CD14-positive monocyte (primary cell): Measurements from ENCODE around the gene TAC3. TPM values are rescaled to one million over a fixed set of nuclear protein-coding genes. Genes with fewer than 3 reads are reported as not detected.

ENCODE experiments used
- DNase-seq, 3 donors: peaks; one replicate each; pipeline ENCODE4 v3.0.0-alpha.2; 2011 to 2022
- H2AFZ ChIP-seq: 2 replicates; pipeline ENCODE4 v1.6.0; 2012; ENCODE audit warnings: mild to moderate bottlenecking, low read depth, low read length, inconsistent platforms; ENCODE audit not compliant: insufficient read depth, poor library complexity, severe bottlenecking
- H3K27ac ChIP-seq, 2 donors: 1 replicate in 1 of 2; 2 replicates in 1 of 2; pipeline ENCODE4 v1.5.1; 2012 to 2013; ENCODE audit warnings: low read length in 2 of 2, control low read depth in 1 of 2, inconsistent platforms in 1 of 2, low read depth in 1 of 2, mild to moderate bottlenecking in 1 of 2
- H3K27me3 ChIP-seq, 2 donors: one replicate each; pipeline versions ENCODE4 v1.6.0 to v1.6.1; 2011 to 2013; ENCODE audit warnings: low read length in 2 of 2; ENCODE audit not compliant: control insufficient read depth in 2 of 2, insufficient read depth in 2 of 2
- H3K36me3 ChIP-seq, 2 donors: replicated peaks in 1 of 2; 1 replicate in 1 of 2; 2 replicates in 1 of 2; pipeline versions ENCODE4 v1.5.1 to v1.6.1; 2012 to 2013; ENCODE audit warnings: low read length in 2 of 2, control low read depth in 1 of 2, inconsistent platforms in 1 of 2, mild to moderate bottlenecking in 1 of 2; ENCODE audit not compliant: insufficient read depth in 2 of 2, control insufficient read depth in 1 of 2
- H3K4me1 ChIP-seq, 2 donors: 1 replicate in 1 of 2; 2 replicates in 1 of 2; pipeline versions ENCODE4 v1.5.1 to v1.6.1; 2012 to 2013; ENCODE audit warnings: low read length in 2 of 2, control low read depth in 1 of 2, inconsistent platforms in 1 of 2, mild to moderate bottlenecking in 1 of 2, moderate library complexity in 1 of 2; ENCODE audit not compliant: insufficient read depth in 2 of 2, control insufficient read depth in 1 of 2
- H3K4me2 ChIP-seq: replicated peaks from 2 replicates; pipeline ENCODE3; 2012; ENCODE audit warnings: low read length, moderate library complexity, mild to moderate bottlenecking; ENCODE audit not compliant: poor library complexity, severe bottlenecking; ENCODE audit errors: extremely low read depth
- H3K4me3 ChIP-seq, 3 experiments: fragments of 200-600 bp in 1 of 3; sonication (generic) in 1 of 3; replicated peaks in 1 of 3; 1 replicate in 2 of 3; 2 replicates in 1 of 3; pipeline ENCODE4 v1.5.1; 2011 to 2013; ENCODE audit warnings: low read length in 3 of 3, mild to moderate bottlenecking in 3 of 3, control low read depth in 2 of 3, low read depth in 2 of 3, inconsistent platforms in 1 of 3, moderate library complexity in 1 of 3
- H3K79me2 ChIP-seq: 2 replicates; pipeline ENCODE4 v1.6.0; 2012; ENCODE audit warnings: mild to moderate bottlenecking, control low read depth, inconsistent platforms, low read length, moderate library complexity; ENCODE audit not compliant: insufficient read depth
- H3K9ac ChIP-seq: 2 replicates; pipeline ENCODE4 v1.6.0; 2017; ENCODE audit warnings: low read length, mild to moderate bottlenecking; ENCODE audit not compliant: insufficient read depth, poor library complexity, severe bottlenecking
- H3K9me3 ChIP-seq, 2 donors: replicated peaks in 1 of 2; 1 replicate in 1 of 2; 2 replicates in 1 of 2; pipeline versions ENCODE4 v1.5.1 to v1.6.1; 2012 to 2013; ENCODE audit warnings: low read length in 2 of 2, control low read depth in 1 of 2; ENCODE audit not compliant: control insufficient read depth in 1 of 2, insufficient read depth in 1 of 2
- H4K20me1 ChIP-seq: 2 replicates; pipeline ENCODE4 v1.6.0; 2012; ENCODE audit warnings: mild to moderate bottlenecking, low read length, control low read depth, moderate library complexity; ENCODE audit not compliant: insufficient read depth
- H3K27ac Mint-ChIP-seq, 7 donors: one replicate each; pipeline ENCODE4 v1.8.0; 2020; ENCODE audit warnings: mild to moderate bottlenecking in 7 of 7, mixed read lengths in 7 of 7, moderate library complexity in 6 of 7, inconsistent platforms in 2 of 7
- H3K27me3 Mint-ChIP-seq, 3 donors: one replicate each; pipeline ENCODE4 v1.8.0; 2021 to 2022; ENCODE audit warnings: low read depth in 3 of 3, mild to moderate bottlenecking in 3 of 3, mixed read lengths in 3 of 3, moderate library complexity in 3 of 3, inconsistent platforms in 1 of 3
- H3K36me3 Mint-ChIP-seq, 2 donors: one replicate each; pipeline ENCODE4 v1.8.0; 2020; ENCODE audit warnings: mixed read lengths in 2 of 2, inconsistent platforms in 1 of 2, mild to moderate bottlenecking in 1 of 2
- H3K4me1 Mint-ChIP-seq: one replicate; pipeline ENCODE4 v1.8.0; 2020; ENCODE audit warnings: mild to moderate bottlenecking, mixed read lengths
- H3K4me3 Mint-ChIP-seq, 2 donors: one replicate each; pipeline ENCODE4 v1.8.0; 2020; ENCODE audit warnings: mild to moderate bottlenecking in 2 of 2, mixed read lengths in 2 of 2, moderate library complexity in 1 of 2
- H3K9me3 Mint-ChIP-seq, 7 donors: one replicate each; pipeline ENCODE4 v1.8.0; 2020 to 2022; ENCODE audit warnings: mixed read lengths in 7 of 7, mild to moderate bottlenecking in 6 of 7, moderate library complexity in 6 of 7, inconsistent platforms in 2 of 7
- WGBS: methylation state at CpG from one replicate; pipeline ENCODE4 v1.1.5; 2013; ENCODE audit warnings: missing lambda C conversion rate; ENCODE audit not compliant: insufficient coverage; 5-methylcytosine and 5-hydroxymethylcytosine counted together
- intact Hi-C, 2 donors: fragments of 100-400 bp; cut with micrococcal nuclease; formaldehyde crosslinking; loops; one replicate each; pipeline versions ENCODE4 v1.15.0 to v1.15.1; 2023
- polyA plus RNA-seq, 3 donors: library from polyadenylated mRNA; depleted of rRNA in 1 of 3; unstranded in 2 of 3; stranded (reverse) in 1 of 3; fragments of 300-500 nt in 2 of 3; fragments of >200 nt in 1 of 3; fragmentation: Illumina TruSeq in 2 of 3; gene quantifications; 1 replicate in 2 of 3; 2 replicates in 1 of 3; pipeline ENCODE4 v1.2.3, GENCODE V29; 2012 to 2021
- TF ChIP-seq, protein P1 (sequence below): fragments of 200-600 bp; IDR thresholded peaks from one replicate; pipeline ENCODE4 v1.8.0; 2022; ENCODE audit warnings: antibody characterized with exemption, mild to moderate bottlenecking

The TAC3 gene
- polyA plus RNA-seq, 3 donors: 0.15 TPM; not detected in 2

DNA sequence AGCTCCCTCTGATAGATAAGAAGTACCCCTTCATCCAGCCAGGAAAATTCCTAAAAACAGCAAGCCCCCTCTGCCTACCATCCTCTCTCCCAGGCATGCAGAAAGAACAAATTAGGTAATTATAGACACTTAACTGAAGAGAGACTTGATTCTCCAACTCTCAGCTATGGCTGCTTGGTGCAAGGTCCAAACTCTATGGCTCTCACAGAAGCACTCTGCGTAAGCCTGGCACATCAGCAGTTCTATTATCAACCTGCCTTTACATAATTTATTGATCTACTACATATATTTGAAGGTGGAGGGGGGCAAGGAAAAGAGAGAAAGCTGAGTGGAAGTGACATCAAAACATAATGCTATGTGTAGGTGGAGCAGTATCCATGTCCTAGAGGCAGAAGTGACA lies 34.7 kb upstream of the TAC3 start:
- TF ChIP-seq, protein P1, sequence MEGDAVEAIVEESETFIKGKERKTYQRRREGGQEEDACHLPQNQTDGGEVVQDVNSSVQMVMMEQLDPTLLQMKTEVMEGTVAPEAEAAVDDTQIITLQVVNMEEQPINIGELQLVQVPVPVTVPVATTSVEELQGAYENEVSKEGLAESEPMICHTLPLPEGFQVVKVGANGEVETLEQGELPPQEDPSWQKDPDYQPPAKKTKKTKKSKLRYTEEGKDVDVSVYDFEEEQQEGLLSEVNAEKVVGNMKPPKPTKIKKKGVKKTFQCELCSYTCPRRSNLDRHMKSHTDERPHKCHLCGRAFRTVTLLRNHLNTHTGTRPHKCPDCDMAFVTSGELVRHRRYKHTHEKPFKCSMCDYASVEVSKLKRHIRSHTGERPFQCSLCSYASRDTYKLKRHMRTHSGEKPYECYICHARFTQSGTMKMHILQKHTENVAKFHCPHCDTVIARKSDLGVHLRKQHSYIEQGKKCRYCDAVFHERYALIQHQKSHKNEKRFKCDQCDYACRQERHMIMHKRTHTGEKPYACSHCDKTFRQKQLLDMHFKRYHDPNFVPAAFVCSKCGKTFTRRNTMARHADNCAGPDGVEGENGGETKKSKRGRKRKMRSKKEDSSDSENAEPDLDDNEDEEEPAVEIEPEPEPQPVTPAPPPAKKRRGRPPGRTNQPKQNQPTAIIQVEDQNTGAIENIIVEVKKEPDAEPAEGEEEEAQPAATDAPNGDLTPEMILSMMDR: no peak
- DNase-seq: no peak

DNA sequence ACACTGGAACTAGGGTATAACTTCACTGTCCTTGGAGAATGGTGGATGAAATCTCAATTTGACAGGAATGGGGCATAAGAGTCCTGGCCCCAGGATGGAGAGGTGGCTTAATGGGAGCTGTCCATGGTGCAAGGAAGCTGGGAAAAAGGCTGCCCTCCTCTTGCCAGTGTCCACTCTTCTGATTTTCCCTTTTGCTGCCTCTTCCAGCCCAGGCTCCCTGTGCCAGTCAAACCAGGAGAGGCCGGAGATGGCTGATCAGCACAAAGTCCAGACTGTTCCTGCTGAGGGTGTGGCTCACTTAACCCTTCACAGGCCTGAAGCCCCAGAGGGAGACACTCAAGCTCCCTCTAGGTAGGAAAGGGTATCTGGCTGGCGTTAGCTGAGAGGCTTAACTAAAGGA lies 33.6 kb upstream of the TAC3 start, which contains the start of gene MYO1A:
Gene MYO1A (minus strand): TSS at position 240 of the 400 bp plus-strand sequence. CDS start 1,806 bp downstream, outside the sequence.
- H3K4me3 Mint-ChIP-seq: peak within 1 kb of the TSS in 1 of 2 donors; percentile 60
- H4K20me1 ChIP-seq: no peaks in the 10 kb centered on the region
- no peaks in the 10 kb centered on the region for H3K36me3 Mint-ChIP-seq
- 100% methylated on average over 1 of the region's 2 CpGs for WGBS
- peaks cover 0 to 3% (median 0%) of the 10 kb centered on the region in 7 donors for H3K9me3 Mint-ChIP-seq
- H3K27ac Mint-ChIP-seq: peak within 1 kb of the TSS in 6 of 7 donors; percentile 37 to 93 (median 68)
- no peak for DNase-seq
- peaks cover 60% of the 10 kb centered on the region for H3K4me1 Mint-ChIP-seq
- H3K27ac ChIP-seq: peak within 1 kb of the TSS; percentile 3 to 85
- H2AFZ ChIP-seq: no peak within 1 kb of the TSS
- no peaks in the 10 kb centered on the region for H3K36me3 ChIP-seq
- H3K4me2 ChIP-seq: peak within 1 kb of the TSS; percentile 18
- H3K27me3 ChIP-seq: no peaks in the 10 kb centered on the region
- TF ChIP-seq, protein P1: no peak
- peaks cover 55% of the 10 kb centered on the region in 2 donors for H3K4me1 ChIP-seq
- intact Hi-C loops: no loop called here
- no peak within 1 kb of the TSS for H3K9ac ChIP-seq
- peaks cover 0 to 6% (median 6%) of the 10 kb centered on the region in 3 donors for H3K27me3 Mint-ChIP-seq
- peak within 1 kb of the TSS in 1 of 3 experiments; percentile 22 for H3K4me3 ChIP-seq
- H3K79me2 ChIP-seq: no peaks in the 10 kb centered on the region
- no peaks in the 10 kb centered on the region for H3K9me3 ChIP-seq

More for the DNA sequence above, 34.7 kb upstream of the TAC3 start:
- WGBS: no CpG with 5 or more reads among the region's 1 CpG
- Histone ChIP-seq H3K36me3 (no peaks in the 10 kb centered on the region), H3K27ac (no peak overlapping the region), H2AFZ (no peak overlapping the region), H3K4me2 (no peak overlapping the region), H3K27me3 (no peaks in the 10 kb centered on the region), H3K4me3 (no peak overlapping the region), H3K79me2 (no peaks in the 10 kb centered on the region), H3K9me3 (no peaks in the 10 kb centered on the region), H4K20me1 (no peaks in the 10 kb centered on the region), H3K4me1 (peaks cover 57 to 58% of the 10 kb centered on the region in 2 donors), H3K9ac (no peak overlapping the region)
- intact Hi-C loops: no loop called here
- peaks cover 57% of the 10 kb centered on the region for H3K4me1 Mint-ChIP-seq
- no peaks in the 10 kb centered on the region for H3K36me3 Mint-ChIP-seq
- peaks cover 0 to 3% (median 0%) of the 10 kb centered on the region in 7 donors for H3K9me3 Mint-ChIP-seq
- peaks cover 0 to 3% (median 1%) of the 10 kb centered on the region in 3 donors for H3K27me3 Mint-ChIP-seq
- H3K4me3 Mint-ChIP-seq: peak overlapping the region in 1 of 2 donors; percentile 11
- H3K27ac Mint-ChIP-seq: peak overlapping the region in 2 of 7 donors; percentile 23 to 47
